ENCODE measurements around the gene DEDD2. TPM values are rescaled to one million over a fixed set of nuclear protein-coding genes. Genes with fewer than 3 reads are reported as not detected.

The DEDD2 gene
- total RNA-seq, 1 donor from 2014 or later: 35.6 TPM

Other genes starting within 250 kb of the DEDD2 start
- 0.97 TPM for gene ATP1A3, start 223.4 kb downstream of the DEDD2 start, total RNA-seq
- 0.41 TPM for gene GRIK5, start 147.5 kb downstream of the DEDD2 start, total RNA-seq
- gene ZNF574, start 141.5 kb downstream of the DEDD2 start, total RNA-seq: 11.8 TPM
- gene POU2F2, start 85.2 kb downstream of the DEDD2 start, total RNA-seq: 6.1 TPM
- 11.7 TPM for gene ZNF526, start 2.6 kb upstream of the DEDD2 start, total RNA-seq
- 39.8 TPM for gene GSK3A, start 24.9 kb upstream of the DEDD2 start, total RNA-seq
- 35.8 TPM for gene ERF, start 37.5 kb upstream of the DEDD2 start, total RNA-seq
- 67.9 TPM for gene CIC, start 51.6 kb upstream of the DEDD2 start, total RNA-seq
- gene PRR19, start 84.5 kb upstream of the DEDD2 start, total RNA-seq: 0.71 TPM
- gene PAFAH1B3, start 84.9 kb upstream of the DEDD2 start, total RNA-seq: 13.4 TPM
- gene TMEM145, start 95.6 kb upstream of the DEDD2 start, total RNA-seq: not detected
- gene MEGF8, start 108.0 kb upstream of the DEDD2 start, total RNA-seq: 16.4 TPM
- gene CNFN, start 172.6 kb upstream of the DEDD2 start, total RNA-seq: not detected
- 3.2 TPM for gene LIPE, start 209.7 kb upstream of the DEDD2 start, total RNA-seq
- gene CXCL17, start 225.3 kb upstream of the DEDD2 start, total RNA-seq: 159 TPM

Measured in lower lobe of right lung (tissue), 1 donor.